Measurements from ENCODE around the gene TANGO6.
"Not testable (repeated sequence)": the region's sequence is repeated elsewhere in the genome, so short reads cannot be mapped to it uniquely, and the experiment has no call there.

DNA sequence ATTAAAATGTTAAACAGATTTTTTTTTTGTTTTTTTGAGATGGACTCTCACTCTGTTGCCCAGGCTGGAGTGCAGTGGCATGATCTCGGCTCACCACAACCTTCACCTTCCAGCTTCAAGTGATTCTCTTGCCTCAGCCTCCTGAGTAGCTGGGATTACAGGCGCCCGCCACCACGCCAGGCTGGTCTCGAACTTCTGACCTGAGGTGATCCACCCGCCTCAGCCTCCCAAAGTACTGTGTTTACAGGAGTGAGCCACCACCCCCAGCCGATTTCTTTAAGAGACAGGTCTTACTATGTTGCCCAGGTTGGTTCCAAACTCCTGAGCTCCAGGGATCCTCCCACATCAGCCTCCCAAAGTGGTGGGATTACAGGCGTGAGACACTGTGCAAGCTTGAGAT, 281.1 kb downstream of the TANGO6 start:
- TF ChIP-seq, protein P1, sequence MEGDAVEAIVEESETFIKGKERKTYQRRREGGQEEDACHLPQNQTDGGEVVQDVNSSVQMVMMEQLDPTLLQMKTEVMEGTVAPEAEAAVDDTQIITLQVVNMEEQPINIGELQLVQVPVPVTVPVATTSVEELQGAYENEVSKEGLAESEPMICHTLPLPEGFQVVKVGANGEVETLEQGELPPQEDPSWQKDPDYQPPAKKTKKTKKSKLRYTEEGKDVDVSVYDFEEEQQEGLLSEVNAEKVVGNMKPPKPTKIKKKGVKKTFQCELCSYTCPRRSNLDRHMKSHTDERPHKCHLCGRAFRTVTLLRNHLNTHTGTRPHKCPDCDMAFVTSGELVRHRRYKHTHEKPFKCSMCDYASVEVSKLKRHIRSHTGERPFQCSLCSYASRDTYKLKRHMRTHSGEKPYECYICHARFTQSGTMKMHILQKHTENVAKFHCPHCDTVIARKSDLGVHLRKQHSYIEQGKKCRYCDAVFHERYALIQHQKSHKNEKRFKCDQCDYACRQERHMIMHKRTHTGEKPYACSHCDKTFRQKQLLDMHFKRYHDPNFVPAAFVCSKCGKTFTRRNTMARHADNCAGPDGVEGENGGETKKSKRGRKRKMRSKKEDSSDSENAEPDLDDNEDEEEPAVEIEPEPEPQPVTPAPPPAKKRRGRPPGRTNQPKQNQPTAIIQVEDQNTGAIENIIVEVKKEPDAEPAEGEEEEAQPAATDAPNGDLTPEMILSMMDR (conservative IDR thresholded peaks at IDR 0.05; ENCODE audit: low read depth, low read length): not testable (repeated sequence)
- TF ChIP-seq EZH2 (IDR thresholded peaks at IDR 0.05; ENCODE audit: borderline replicate concordance, low read depth, low read length, poor library complexity, severe bottlenecking): not testable (repeated sequence)
